A673 (cell line): Measurements from ENCODE around the gene ADCYAP1. TPM values are rescaled to one million over a fixed set of nuclear protein-coding genes. Genes with fewer than 3 reads are reported as not detected.

Source experiments
- BruUV-seq: library from RNA; stranded (reverse); fragments of 400-500 nt; replicated peaks from 2 replicates; lab custom pipeline; 2021; lab: Mats Ljungman, UMichigan
- CTCF ChIA-PET: fragments of 300-600 bp; sonication (Branson Sonifier 250); formaldehyde crosslinking; loops from one replicate; lab custom pipeline; 2022; ENCODE audit warnings: antibody characterized with exemption; lab: Charles Lee
- POLR2A ChIA-PET: fragments of 300-600 bp; sonication (Branson Sonifier 250); formaldehyde crosslinking; loops from one replicate; lab custom pipeline; 2022; ENCODE audit warnings: antibody characterized with exemption; ENCODE audit not compliant: low non-redundant PET; lab: Charles Lee
- DNase-seq: peaks from one replicate; pipeline ENCODE4 v3.0.0-alpha.2; 2015; ENCODE audit warnings: low spot score
- H3K27ac ChIP-seq: fragments of 200-600 bp; sonication (generic); 2 replicates; pipeline ENCODE4 v1.5.1; 2016; ENCODE audit warnings: mixed run types, low read depth, mild to moderate bottlenecking, mixed read lengths, antibody characterized with exemption, low read length; ENCODE audit not compliant: poor library complexity, severe bottlenecking
- H3K27me3 ChIP-seq: fragments of 200-600 bp; sonication (generic); replicated peaks from 2 replicates; pipeline ENCODE4 v1.6.1; 2017; ENCODE audit warnings: mixed run types, low read depth, mild to moderate bottlenecking, mixed read lengths, antibody characterized with exemption, low read length; ENCODE audit not compliant: insufficient read depth, poor library complexity
- H3K36me3 ChIP-seq: fragments of 200-600 bp; sonication (generic); 2 replicates; pipeline ENCODE4 v1.6.1; 2016; ENCODE audit warnings: mixed run types, mild to moderate bottlenecking, mixed read lengths, antibody characterized with exemption, low read length; ENCODE audit not compliant: insufficient read depth, poor library complexity, severe bottlenecking
- H3K4me1 ChIP-seq: fragments of 200-600 bp; sonication (generic); 2 replicates; pipeline ENCODE4 v1.6.1; 2017; ENCODE audit warnings: mixed run types, mild to moderate bottlenecking, mixed read lengths, antibody characterized with exemption, low read length; ENCODE audit not compliant: insufficient read depth, poor library complexity, severe bottlenecking
- H3K4me3 ChIP-seq: fragments of 200-600 bp; sonication (generic); 2 replicates; pipeline ENCODE4 v1.5.1; 2016; ENCODE audit warnings: low read depth, mixed run types, mild to moderate bottlenecking, mixed read lengths, low read length; ENCODE audit not compliant: poor library complexity, severe bottlenecking
- H3K9me3 ChIP-seq: fragments of 200-600 bp; sonication (generic); 2 replicates; pipeline ENCODE4 v1.6.1; 2016; ENCODE audit warnings: mixed run types, low read depth, mild to moderate bottlenecking, mixed read lengths, antibody characterized with exemption, low read length; ENCODE audit not compliant: poor library complexity, severe bottlenecking
- CTCF ChIP-seq: fragments of 300-800, 200-600 bp; sonication (generic); conservative IDR thresholded peaks from 2 replicates; pipeline ENCODE4 v1.5.1; 2017; ENCODE audit warnings: low read depth, mild to moderate bottlenecking, antibody characterized with exemption, low read length, moderate library complexity, mixed read lengths
- EZH2 ChIP-seq: fragments of 200-600 bp; sonication (generic); IDR thresholded peaks from 2 replicates; pipeline ENCODE4 v1.6.1; 2017; ENCODE audit warnings: borderline replicate concordance, low read depth, mild to moderate bottlenecking, mixed read lengths, antibody characterized with exemption, low read length; ENCODE audit not compliant: poor library complexity, severe bottlenecking
- intact Hi-C: fragments of 100-400 bp; cut with micrococcal nuclease; formaldehyde crosslinking; loops from one replicate; pipeline ENCODE4 v1.10.0; 2022; ENCODE audit not compliant: unreplicated experiment
- total RNA-seq: library from RNA; stranded (reverse); gene quantifications from 2 replicates; pipeline ENCODE4 v1.2.3, GENCODE V29; 2021

The ADCYAP1 gene
- total RNA-seq, 1 experiment from 2014 or later = not detected

GRCh38 chr18:911486-911885 is 6.8 kb downstream of the ADCYAP1 start:
- Histone ChIP-seq H3K9me3 (no peaks in the 10 kb centered on the region), H3K27ac (no peak overlapping the region), H3K4me1 (peaks cover 11% of the 10 kb centered on the region), H3K27me3 (peaks cover 87% of the 10 kb centered on the region), H3K4me3 (no peak overlapping the region), H3K36me3 (no peaks in the 10 kb centered on the region)
- POLR2A ChIA-PET = no interaction called here
- intact Hi-C loops = no loop called here
- BruUV-seq = no TSS peak
- no peak for DNase-seq
- CTCF ChIA-PET = no interaction called here
- TF ChIP-seq CTCF (no peak), EZH2 (no peak)

- no peak overlapping the region for H3K27ac ChIP-seq
- H3K9me3 ChIP-seq = no peaks in the 10 kb centered on the region
- no peaks in the 10 kb centered on the region for H3K36me3 ChIP-seq
- no peak overlapping the region for H3K4me3 ChIP-seq
- no peak for TF ChIP-seq EZH2
- no peak for TF ChIP-seq CTCF
- intact Hi-C loops = no loop called here
- POLR2A ChIA-PET = no interaction called here
- H3K27me3 ChIP-seq = peaks cover 82% of the 10 kb centered on the region
- no peaks in the 10 kb centered on the region for H3K4me1 ChIP-seq
- CTCF ChIA-PET = no interaction called here
- no TSS peak for BruUV-seq
- DNase-seq = no peak
These were observed 11.9 kb downstream of the ADCYAP1 start for GRCh38 chr18:916562-916961.

GRCh38 chr18:919078-919477 is 14.4 kb downstream of the ADCYAP1 start:
- no peak overlapping the region for H3K27ac ChIP-seq
- POLR2A ChIA-PET = no interaction called here
- no peaks in the 10 kb centered on the region for H3K36me3 ChIP-seq
- CTCF ChIA-PET = no interaction called here
- H3K4me3 ChIP-seq = no peak overlapping the region
- H3K4me1 ChIP-seq = no peaks in the 10 kb centered on the region
- no TSS peak for BruUV-seq
- peaks cover 80% of the 10 kb centered on the region for H3K27me3 ChIP-seq
- intact Hi-C loops = no loop called here
- H3K9me3 ChIP-seq = no peaks in the 10 kb centered on the region
- TF ChIP-seq EZH2 (no peak), CTCF (no peak)
- DNase-seq = no peak
